Measurements from ENCODE around the gene BTBD17. TPM values are rescaled to one million over a fixed set of nuclear protein-coding genes. Genes with fewer than 3 reads are reported as not detected.

Gene BTBD17
- total RNA-seq, 1 experiment from 2014 or later: 3.4 TPM

DNA sequence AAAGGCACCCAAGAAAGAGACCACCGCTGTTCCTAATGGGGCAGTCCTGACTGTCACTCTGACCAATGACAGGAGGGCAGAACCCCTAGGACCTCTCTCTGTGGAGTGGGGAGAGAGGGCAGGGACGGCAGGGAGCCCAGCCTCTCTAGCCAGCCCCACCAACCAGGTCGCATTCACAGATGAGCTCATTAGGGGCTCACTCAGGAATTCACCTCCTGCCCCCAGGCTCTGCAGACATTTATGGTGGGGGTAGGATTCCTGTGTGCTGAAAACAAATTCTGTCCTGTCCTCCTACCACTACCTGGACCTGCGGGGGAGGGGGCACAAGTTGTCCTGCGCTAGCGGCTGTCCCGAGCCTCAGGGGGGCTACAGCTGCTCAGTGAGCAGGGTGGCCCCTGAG is 42.5 kb upstream of the BTBD17 start:
- intact Hi-C loops (cut with micrococcal nuclease; ENCODE audit: unreplicated experiment): no loop called here
- no peaks in the 10 kb centered on the region for H3K36me3 ChIP-seq (ENCODE audit: insufficient read depth, low read length, poor library complexity, severe bottlenecking)
- H3K27me3 ChIP-seq (replicated peaks; ENCODE audit: insufficient read depth, low read depth, low read length, poor library complexity): no peaks in the 10 kb centered on the region
- no peak for DNase-seq (ENCODE audit: low spot score)
- H3K9me3 ChIP-seq (ENCODE audit: low read depth, low read length, poor library complexity, severe bottlenecking): no peaks in the 10 kb centered on the region
- TF ChIP-seq, protein P1, sequence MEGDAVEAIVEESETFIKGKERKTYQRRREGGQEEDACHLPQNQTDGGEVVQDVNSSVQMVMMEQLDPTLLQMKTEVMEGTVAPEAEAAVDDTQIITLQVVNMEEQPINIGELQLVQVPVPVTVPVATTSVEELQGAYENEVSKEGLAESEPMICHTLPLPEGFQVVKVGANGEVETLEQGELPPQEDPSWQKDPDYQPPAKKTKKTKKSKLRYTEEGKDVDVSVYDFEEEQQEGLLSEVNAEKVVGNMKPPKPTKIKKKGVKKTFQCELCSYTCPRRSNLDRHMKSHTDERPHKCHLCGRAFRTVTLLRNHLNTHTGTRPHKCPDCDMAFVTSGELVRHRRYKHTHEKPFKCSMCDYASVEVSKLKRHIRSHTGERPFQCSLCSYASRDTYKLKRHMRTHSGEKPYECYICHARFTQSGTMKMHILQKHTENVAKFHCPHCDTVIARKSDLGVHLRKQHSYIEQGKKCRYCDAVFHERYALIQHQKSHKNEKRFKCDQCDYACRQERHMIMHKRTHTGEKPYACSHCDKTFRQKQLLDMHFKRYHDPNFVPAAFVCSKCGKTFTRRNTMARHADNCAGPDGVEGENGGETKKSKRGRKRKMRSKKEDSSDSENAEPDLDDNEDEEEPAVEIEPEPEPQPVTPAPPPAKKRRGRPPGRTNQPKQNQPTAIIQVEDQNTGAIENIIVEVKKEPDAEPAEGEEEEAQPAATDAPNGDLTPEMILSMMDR (conservative IDR thresholded peaks at IDR 0.05; ENCODE audit: low read depth, low read length): no peak
- no peak for TF ChIP-seq EZH2 (IDR thresholded peaks at IDR 0.05; ENCODE audit: borderline replicate concordance, low read depth, low read length, poor library complexity, severe bottlenecking)
- CTCF ChIA-PET: no interaction called here
- no peak overlapping the region for H3K27ac ChIP-seq (ENCODE audit: low read depth, low read length, poor library complexity, severe bottlenecking)
- H3K4me3 ChIP-seq (ENCODE audit: low read depth, low read length, poor library complexity, severe bottlenecking): no peak overlapping the region
- no TSS peak for BruUV-seq (replicated peaks)
- H3K4me1 ChIP-seq (ENCODE audit: insufficient read depth, low read length, poor library complexity, severe bottlenecking): no peaks in the 10 kb centered on the region
- POLR2A ChIA-PET (ENCODE audit: low non-redundant PET): no interaction called here

DNA sequence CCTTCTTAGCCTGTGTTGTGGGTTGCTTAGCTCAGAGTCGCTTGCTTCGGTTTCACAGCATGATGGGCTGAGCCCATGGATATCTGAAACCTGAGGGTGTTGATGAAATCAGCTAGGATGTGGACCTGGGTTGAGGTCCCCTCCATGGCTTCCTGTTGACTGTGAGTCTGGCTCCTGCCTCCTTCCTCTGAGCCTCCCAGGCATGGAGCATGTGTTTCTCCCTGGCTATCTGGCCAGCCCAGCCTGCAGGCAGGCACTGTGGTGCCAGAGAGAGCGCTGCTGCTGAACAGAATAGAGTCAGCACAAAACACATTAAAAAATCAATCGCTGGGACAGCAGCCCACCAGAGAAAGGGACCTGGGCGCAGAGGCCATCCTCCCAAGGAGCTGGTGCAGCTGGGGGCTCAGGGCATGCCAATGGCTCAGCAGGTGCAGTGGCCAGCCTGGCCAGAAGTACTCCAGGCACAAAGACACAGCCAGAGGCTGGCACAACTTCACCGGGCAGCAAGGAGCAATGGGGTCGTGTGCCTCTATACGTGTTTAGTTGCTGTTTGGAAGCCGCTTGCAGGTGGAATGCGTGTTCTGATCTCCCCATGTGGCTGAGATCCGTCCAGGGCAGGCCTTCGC is 42.0 kb upstream of the BTBD17 start:
- BruUV-seq (replicated peaks): no TSS peak
- CTCF ChIA-PET: interaction anchor here (0.7 kb wide), 1 partner anchor 1033 kb away, joined by 5 read pairs; no protein-coding TSS in a partner anchor

DNA sequence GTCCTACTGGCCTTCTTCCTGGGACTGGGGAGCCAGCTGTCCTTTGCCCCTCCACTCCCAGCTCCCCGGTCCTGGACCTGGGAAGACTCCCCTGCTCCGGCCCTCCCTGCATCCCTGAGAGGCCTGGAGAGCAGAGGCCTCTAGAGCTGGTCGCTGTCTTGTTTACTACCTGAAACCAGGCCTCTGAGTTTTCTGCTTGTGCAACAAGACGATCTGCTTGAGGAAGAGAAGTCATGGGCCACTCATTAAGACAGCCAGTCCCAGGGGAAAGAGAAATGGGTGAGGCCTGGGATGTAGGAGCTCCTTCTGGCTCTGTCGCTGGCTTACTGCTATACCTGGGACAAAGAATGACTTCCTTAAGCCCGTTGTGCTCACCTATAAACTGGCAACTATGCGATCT is 40.4 kb upstream of the BTBD17 start:
- DNase-seq (ENCODE audit: low spot score): no peak
- POLR2A ChIA-PET (ENCODE audit: low non-redundant PET): no interaction called here
- CTCF ChIA-PET: no interaction called here
- no peaks in the 10 kb centered on the region for H3K36me3 ChIP-seq (ENCODE audit: insufficient read depth, low read length, poor library complexity, severe bottlenecking)
- intact Hi-C loops (cut with micrococcal nuclease; ENCODE audit: unreplicated experiment): no loop called here
- no peak overlapping the region for H3K27ac ChIP-seq (ENCODE audit: low read depth, low read length, poor library complexity, severe bottlenecking)
- no peaks in the 10 kb centered on the region for H3K27me3 ChIP-seq (replicated peaks; ENCODE audit: insufficient read depth, low read depth, low read length, poor library complexity)
- BruUV-seq (replicated peaks): no TSS peak
- TF ChIP-seq EZH2 (IDR thresholded peaks at IDR 0.05; ENCODE audit: borderline replicate concordance, low read depth, low read length, poor library complexity, severe bottlenecking): no peak
- TF ChIP-seq, protein P1 (conservative IDR thresholded peaks at IDR 0.05; ENCODE audit: low read depth, low read length): no peak
- no peak overlapping the region for H3K4me3 ChIP-seq (ENCODE audit: low read depth, low read length, poor library complexity, severe bottlenecking)
- H3K4me1 ChIP-seq (ENCODE audit: insufficient read depth, low read length, poor library complexity, severe bottlenecking): no peaks in the 10 kb centered on the region
- no peaks in the 10 kb centered on the region for H3K9me3 ChIP-seq (ENCODE audit: low read depth, low read length, poor library complexity, severe bottlenecking)

More for the DNA sequence above, 42.0 kb upstream of the BTBD17 start:
- intact Hi-C loops (cut with micrococcal nuclease; ENCODE audit: unreplicated experiment): no loop called here
- H3K27me3 ChIP-seq (replicated peaks; ENCODE audit: insufficient read depth, low read depth, low read length, poor library complexity): no peaks in the 10 kb centered on the region
- POLR2A ChIA-PET (ENCODE audit: low non-redundant PET): no interaction called here
- H3K27ac ChIP-seq (ENCODE audit: low read depth, low read length, poor library complexity, severe bottlenecking): no peak overlapping the region
- DNase-seq (ENCODE audit: low spot score): no peak
- no peaks in the 10 kb centered on the region for H3K4me1 ChIP-seq (ENCODE audit: insufficient read depth, low read length, poor library complexity, severe bottlenecking)
- H3K36me3 ChIP-seq (ENCODE audit: insufficient read depth, low read length, poor library complexity, severe bottlenecking): no peaks in the 10 kb centered on the region
- no peaks in the 10 kb centered on the region for H3K9me3 ChIP-seq (ENCODE audit: low read depth, low read length, poor library complexity, severe bottlenecking)
- no peak for TF ChIP-seq EZH2 (IDR thresholded peaks at IDR 0.05; ENCODE audit: borderline replicate concordance, low read depth, low read length, poor library complexity, severe bottlenecking)
- TF ChIP-seq, protein P1 (conservative IDR thresholded peaks at IDR 0.05; ENCODE audit: low read depth, low read length): no peak
- no peak overlapping the region for H3K4me3 ChIP-seq (ENCODE audit: low read depth, low read length, poor library complexity, severe bottlenecking)
